Epithelial cell of proximal tubule (primary cell): ENCODE measurements around the gene GABARAP. TPM values are rescaled to one million over a fixed set of nuclear protein-coding genes. Genes with fewer than 3 reads are reported as not detected.

ENCODE experiments used
- DNase-seq: peaks from one replicate; pipeline ENCODE4 v3.0.0-alpha.2; 2011; ENCODE audit warnings: low read depth
- H3K4me3 ChIP-seq: 2 replicates; pipeline ENCODE4 v1.5.1; 2011; ENCODE audit warnings: low read depth, mild to moderate bottlenecking, low read length
- total RNA-seq: library from RNA; depleted of rRNA; stranded (reverse); fragments of >200 nt; gene quantifications from 2 replicates; pipeline ENCODE4 v1.2.3, GENCODE V29; 2015
- TF ChIP-seq, protein P1 (sequence below): conservative IDR thresholded peaks from 2 replicates; pipeline ENCODE4 v1.5.1; 2012; ENCODE audit warnings: low read depth, mild to moderate bottlenecking, low read length

The GABARAP gene
- total RNA-seq, 1 donor from 2014 or later: 570 TPM

GRCh38 chr17:7233701-7234082 lies 8.6 kb downstream of the GABARAP start:
- TF ChIP-seq, protein P1, sequence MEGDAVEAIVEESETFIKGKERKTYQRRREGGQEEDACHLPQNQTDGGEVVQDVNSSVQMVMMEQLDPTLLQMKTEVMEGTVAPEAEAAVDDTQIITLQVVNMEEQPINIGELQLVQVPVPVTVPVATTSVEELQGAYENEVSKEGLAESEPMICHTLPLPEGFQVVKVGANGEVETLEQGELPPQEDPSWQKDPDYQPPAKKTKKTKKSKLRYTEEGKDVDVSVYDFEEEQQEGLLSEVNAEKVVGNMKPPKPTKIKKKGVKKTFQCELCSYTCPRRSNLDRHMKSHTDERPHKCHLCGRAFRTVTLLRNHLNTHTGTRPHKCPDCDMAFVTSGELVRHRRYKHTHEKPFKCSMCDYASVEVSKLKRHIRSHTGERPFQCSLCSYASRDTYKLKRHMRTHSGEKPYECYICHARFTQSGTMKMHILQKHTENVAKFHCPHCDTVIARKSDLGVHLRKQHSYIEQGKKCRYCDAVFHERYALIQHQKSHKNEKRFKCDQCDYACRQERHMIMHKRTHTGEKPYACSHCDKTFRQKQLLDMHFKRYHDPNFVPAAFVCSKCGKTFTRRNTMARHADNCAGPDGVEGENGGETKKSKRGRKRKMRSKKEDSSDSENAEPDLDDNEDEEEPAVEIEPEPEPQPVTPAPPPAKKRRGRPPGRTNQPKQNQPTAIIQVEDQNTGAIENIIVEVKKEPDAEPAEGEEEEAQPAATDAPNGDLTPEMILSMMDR: no peak
- H3K4me3 ChIP-seq: peak overlapping the region; percentile 72
- no peak for DNase-seq

DNA sequence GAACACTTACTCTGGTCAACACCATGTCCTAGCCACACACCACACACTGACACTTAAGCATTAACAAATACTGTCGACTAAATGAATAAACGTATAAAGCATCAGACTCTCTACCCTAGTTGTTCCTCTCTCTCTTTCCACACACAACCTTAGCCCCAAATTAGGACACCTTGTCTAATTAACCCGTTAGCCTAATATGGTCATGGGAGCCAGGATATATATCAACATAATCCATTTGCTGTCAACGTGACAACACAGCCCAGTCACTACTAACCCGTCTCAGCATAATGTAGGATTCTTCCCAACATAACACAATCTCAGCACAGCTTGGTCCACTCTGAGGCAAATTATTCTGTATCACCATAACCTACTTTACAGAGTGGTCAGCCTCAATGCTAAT lies 10.1 kb downstream of the GABARAP start:
- DNase-seq: no peak
- TF ChIP-seq, protein P1: no peak
- H3K4me3 ChIP-seq: peak overlapping the region; percentile 72

GRCh38 chr17:7229504-7229903 lies 12.7 kb downstream of the GABARAP start:
- TF ChIP-seq, protein P1: no peak
- H3K4me3 ChIP-seq: no peak overlapping the region
- DNase-seq: no peak

GRCh38 chr17:7228920-7229319 lies 13.3 kb downstream of the GABARAP start:
- H3K4me3 ChIP-seq: no peak overlapping the region
- TF ChIP-seq, protein P1: no peak

GRCh38 chr17:7226721-7227710 lies 15.2 kb downstream of the GABARAP start:
- TF ChIP-seq, protein P1: no peak
- H3K4me3 ChIP-seq: no peak overlapping the region
- no peak for DNase-seq

More at GRCh38 chr17:7228920-7229319, 13.3 kb downstream of the GABARAP start:
- no peak for DNase-seq

DNA sequence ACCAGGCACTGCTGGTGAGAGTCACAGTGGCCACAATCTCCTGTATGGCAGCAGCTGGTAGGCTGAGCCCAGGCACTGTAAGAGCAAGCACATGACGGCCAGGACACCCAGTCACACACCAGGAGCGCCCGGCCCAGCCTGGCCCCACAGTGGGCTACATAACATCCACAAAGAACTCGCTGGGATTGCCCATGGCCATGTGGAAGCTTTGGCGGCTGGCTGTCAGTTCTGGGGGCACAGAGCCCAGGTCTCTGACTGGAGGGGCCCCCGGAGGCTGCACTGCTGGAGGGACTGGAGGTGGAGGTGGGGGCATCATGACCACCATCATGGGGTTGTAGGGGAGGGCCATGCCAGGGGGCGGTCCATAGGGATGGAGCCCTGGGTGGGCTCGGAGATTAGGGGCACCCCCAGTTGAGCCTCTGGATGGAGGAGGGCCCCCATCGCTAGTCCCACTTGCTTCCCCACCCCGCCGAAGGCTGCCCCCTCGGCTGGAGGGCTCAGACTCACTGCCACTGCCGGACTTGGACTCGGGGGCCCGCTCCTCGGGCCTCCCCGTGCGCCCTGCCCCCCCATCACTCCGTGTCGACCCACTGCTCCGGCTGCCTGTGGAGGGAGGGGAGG lies 16.4 kb downstream of the GABARAP start:
- DNase-seq: no peak
- no peak overlapping the region for H3K4me3 ChIP-seq
- TF ChIP-seq, protein P1: no peak
